ENCODE measurements around the gene PTBP3. TPM values are rescaled to one million over a fixed set of nuclear protein-coding genes. Genes with fewer than 3 reads are reported as not detected.
"Not testable (repeated sequence)": the region's sequence is repeated elsewhere in the genome, so short reads cannot be mapped to it uniquely, and the experiment has no call there.

Gene PTBP3
- total RNA-seq, 1 donor from 2014 or later = 38.0 TPM

GRCh38 chr9:112273876-112274275, 59.5 kb downstream of the PTBP3 start:
- DNase-seq (ENCODE audit: low read depth) = no peak

- no peak for DNase-seq (ENCODE audit: low read depth)
These were observed 61.8 kb downstream of the PTBP3 start for GRCh38 chr9:112271466-112272098.

GRCh38 chr9:112268413-112268812, 65.0 kb downstream of the PTBP3 start:
- DNase-seq (ENCODE audit: low read depth) = no peak

- not testable (repeated sequence) for DNase-seq (ENCODE audit: low read depth)
These were observed 66.3 kb downstream of the PTBP3 start for GRCh38 chr9:112267086-112267485.

GRCh38 chr9:112265391-112265790, 68.0 kb downstream of the PTBP3 start:
- DNase-seq (ENCODE audit: low read depth) = no peak

- DNase-seq (ENCODE audit: low read depth) = no peak
These were observed 70.8 kb downstream of the PTBP3 start for GRCh38 chr9:112262577-112262976.

GRCh38 chr9:112261133-112261532, 72.3 kb downstream of the PTBP3 start:
- no peak for DNase-seq (ENCODE audit: low read depth)

GRCh38 chr9:112258106-112258505, 75.3 kb downstream of the PTBP3 start:
- no peak for DNase-seq (ENCODE audit: low read depth)

GRCh38 chr9:112252194-112252593, 81.2 kb downstream of the PTBP3 start:
- DNase-seq (ENCODE audit: low read depth) = no peak

- DNase-seq (ENCODE audit: low read depth) = no peak
These were observed 84.1 kb downstream of the PTBP3 start for GRCh38 chr9:112249277-112249676.

GRCh38 chr9:112248722-112249121, 84.7 kb downstream of the PTBP3 start:
- no peak for DNase-seq (ENCODE audit: low read depth)

- no peak for DNase-seq (ENCODE audit: low read depth)
These were observed 86.3 kb downstream of the PTBP3 start for GRCh38 chr9:112247090-112247489.

- DNase-seq (ENCODE audit: low read depth) = no peak
These were observed 88.3 kb downstream of the PTBP3 start for GRCh38 chr9:112245126-112245525.

- no peak for DNase-seq (ENCODE audit: low read depth)
These were observed 91.1 kb downstream of the PTBP3 start for GRCh38 chr9:112242147-112242804.

- no peak for DNase-seq (ENCODE audit: low read depth)
These were observed 91.9 kb downstream of the PTBP3 start for GRCh38 chr9:112241491-112241890.

- DNase-seq (ENCODE audit: low read depth) = no peak
These were observed 93.7 kb downstream of the PTBP3 start for GRCh38 chr9:112239708-112240107.

GRCh38 chr9:112239284-112239683, 94.1 kb downstream of the PTBP3 start:
- DNase-seq (ENCODE audit: low read depth) = no peak

- DNase-seq (ENCODE audit: low read depth) = no peak
These were observed 98.6 kb downstream of the PTBP3 start for GRCh38 chr9:112234779-112235178.

GRCh38 chr9:112233769-112234168, 99.7 kb downstream of the PTBP3 start:
- no peak for DNase-seq (ENCODE audit: low read depth)

GRCh38 chr9:112232233-112232632, 101.2 kb downstream of the PTBP3 start:
- no peak for DNase-seq (ENCODE audit: low read depth)

GRCh38 chr9:112226091-112226490, 107.3 kb downstream of the PTBP3 start:
- DNase-seq (ENCODE audit: low read depth) = no peak

GRCh38 chr9:112224401-112225289, 108.8 kb downstream of the PTBP3 start:
- peak; percentile 58 for DNase-seq (ENCODE audit: low read depth)

Measured in myocyte (in vitro differentiated cells).